Raji (cell line): ENCODE data around the gene DNAJB6.

Experiments used
- POLR2A ChIP-seq: IDR thresholded peaks from 2 replicates; pipeline ENCODE4 v1.6.1; 2011; ENCODE audit warnings: low read depth, low read length, control low read depth; ENCODE audit not compliant: insufficient read depth

The DNAJB6 gene

GRCh38 chr7:157415486-157415885, 78.7 kb downstream of the DNAJB6 start:
- TF ChIP-seq POLR2A, result no peak

- TF ChIP-seq POLR2A, result no peak
Observed at GRCh38 chr7:157416011-157416410, 79.2 kb downstream of the DNAJB6 start.

GRCh38 chr7:157418204-157419034, 81.6 kb downstream of the DNAJB6 start:
- TF ChIP-seq POLR2A, result no peak

- TF ChIP-seq POLR2A, result no peak
Observed at GRCh38 chr7:157419035-157419293, 82.2 kb downstream of the DNAJB6 start.

- no peak for TF ChIP-seq POLR2A
Observed at GRCh38 chr7:157422279-157422678, 85.5 kb downstream of the DNAJB6 start.

GRCh38 chr7:157423348-157423747, 86.5 kb downstream of the DNAJB6 start:
- TF ChIP-seq POLR2A, result no peak

- no peak for TF ChIP-seq POLR2A
Observed at GRCh38 chr7:157423886-157424565, 87.2 kb downstream of the DNAJB6 start.

DNA sequence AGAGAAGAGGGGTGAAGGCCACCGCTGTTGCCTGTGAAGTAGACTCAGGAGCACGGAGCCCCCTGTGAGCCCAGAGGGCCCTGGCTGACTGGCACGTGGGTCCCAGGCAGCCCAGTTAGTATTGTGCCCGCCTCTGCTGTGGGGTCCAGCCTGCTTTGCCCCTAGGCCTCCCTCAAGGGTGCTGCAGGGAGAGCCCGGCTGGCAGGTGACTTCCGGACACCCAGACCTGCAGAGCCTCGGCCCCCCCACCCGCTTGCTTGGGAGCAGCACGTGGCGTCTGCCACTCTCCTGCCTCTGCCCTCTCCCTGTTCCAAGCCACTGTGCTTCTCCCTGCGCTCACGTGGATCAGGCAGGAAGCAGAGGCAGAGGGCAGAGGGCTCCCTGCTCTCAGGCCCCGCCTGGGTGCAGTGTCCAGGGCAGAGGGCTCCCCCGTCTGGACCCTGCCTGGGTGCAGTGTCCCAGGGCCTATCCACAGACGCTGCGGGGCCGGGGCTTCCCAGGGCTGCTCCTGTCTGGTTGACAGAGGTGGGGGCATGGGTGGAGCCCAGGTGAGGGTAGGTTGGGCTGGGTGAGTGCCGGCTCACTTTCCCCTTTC, 88.4 kb downstream of the DNAJB6 start:
- TF ChIP-seq POLR2A, result no peak

DNA sequence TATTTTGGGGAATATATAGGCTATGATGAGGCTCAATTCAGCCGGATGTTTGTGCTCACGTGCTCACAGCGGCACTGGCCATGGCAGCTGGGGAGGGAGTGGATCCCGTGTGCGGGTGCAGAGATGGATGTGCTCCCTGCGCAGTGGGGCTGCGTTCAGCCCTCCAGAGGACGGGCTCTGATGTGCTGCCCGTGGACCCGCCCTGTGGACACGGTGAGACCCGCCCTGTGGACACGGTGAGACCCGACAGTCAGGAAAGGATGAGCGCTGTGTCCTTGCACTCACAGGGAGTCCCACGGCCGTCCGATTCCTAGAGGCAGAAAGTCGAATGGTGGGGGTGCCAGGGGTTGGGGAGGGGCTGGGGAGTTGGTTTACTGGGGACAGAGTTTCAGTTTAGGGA, 89.0 kb downstream of the DNAJB6 start:
- TF ChIP-seq POLR2A, result no peak

GRCh38 chr7:157426463-157427301, 89.9 kb downstream of the DNAJB6 start:
- TF ChIP-seq POLR2A, result no peak

DNA sequence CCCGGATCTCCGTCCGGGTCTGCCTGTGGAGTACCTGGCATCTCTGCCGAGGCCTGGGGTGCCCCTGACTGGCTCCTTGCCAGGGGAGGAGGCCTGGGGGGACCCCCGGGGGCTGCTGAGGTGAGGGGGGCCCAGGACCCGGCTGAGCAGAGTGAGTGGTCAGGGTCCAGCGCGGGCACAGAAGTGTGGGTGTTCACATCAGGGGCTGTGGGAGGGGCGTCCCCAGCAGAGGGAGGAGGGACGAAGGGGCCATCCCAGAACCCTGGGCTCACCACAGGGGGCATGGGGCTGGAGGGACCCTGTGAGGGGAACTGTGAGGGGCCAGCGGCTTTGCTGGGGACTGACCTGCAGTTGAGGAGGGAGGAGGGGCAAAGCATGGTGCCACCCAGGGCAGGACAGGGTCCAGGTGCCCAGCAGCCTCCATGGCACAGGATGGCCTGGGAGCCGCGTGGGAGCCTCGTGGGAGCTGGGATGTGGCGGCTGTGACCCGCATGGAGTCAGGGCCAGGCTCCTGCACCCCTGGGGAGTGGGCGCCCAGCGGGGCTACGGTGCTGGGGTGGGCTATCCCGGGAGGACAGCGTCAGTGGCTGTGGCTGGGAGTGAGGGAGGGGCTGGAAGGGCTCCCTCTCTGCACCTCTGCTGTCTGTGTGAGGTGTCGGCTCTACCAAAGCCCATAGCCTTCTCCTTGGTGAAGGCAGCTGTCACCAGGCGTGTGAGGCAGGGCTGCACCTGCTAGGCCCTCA, 91.2 kb downstream of the DNAJB6 start:
- TF ChIP-seq POLR2A, result no peak

GRCh38 chr7:157428554-157428945, 91.7 kb downstream of the DNAJB6 start:
- no peak for TF ChIP-seq POLR2A

- TF ChIP-seq POLR2A, result no peak
Observed at GRCh38 chr7:157429001-157429679, 92.3 kb downstream of the DNAJB6 start.

DNA sequence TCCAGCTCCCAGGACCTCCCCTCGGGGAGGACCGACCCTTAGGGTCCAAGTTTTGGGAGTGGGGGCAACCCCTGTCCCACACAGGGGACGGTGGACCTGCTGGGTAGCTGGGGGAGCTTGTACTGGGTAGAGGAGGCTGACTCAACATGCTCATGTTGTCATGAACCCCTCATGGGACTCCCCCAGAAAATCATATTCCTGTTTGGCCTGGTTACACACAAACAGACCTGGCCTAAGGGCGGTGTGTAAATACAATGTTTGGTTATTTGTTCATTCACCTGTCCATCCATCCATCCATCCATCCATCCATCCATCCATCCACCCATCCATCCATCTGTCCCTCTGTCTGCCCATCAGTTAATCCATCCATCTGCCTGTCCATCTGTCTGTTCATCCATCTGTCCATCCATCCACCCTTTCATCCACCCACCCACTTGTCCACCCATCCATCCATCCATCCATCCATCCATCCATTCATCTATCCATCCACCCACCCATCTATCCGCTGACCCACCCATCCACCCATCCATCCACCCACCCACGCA, 92.9 kb downstream of the DNAJB6 start:
- no peak for TF ChIP-seq POLR2A
